ENCODE measurements around the gene RPL13.

- no peak for TF ChIP-seq ZNF668 (CRISPR knock-in tag; IDR thresholded peaks at IDR 0.05)
- TF ChIP-seq MAX (CRISPR knock-in tag; IDR thresholded peaks at IDR 0.05) = no peak
- TF ChIP-seq POLR2AphosphoS2 (IDR thresholded peaks at IDR 0.05; ENCODE audit: low read length) = no peak
- TF ChIP-seq ATF7 (IDR thresholded peaks at IDR 0.05) = no peak
- TF ChIP-seq TRIM25 (IDR thresholded peaks at IDR 0.05; ENCODE audit: borderline replicate concordance) = no peak
- no peak for TF ChIP-seq CTCF (IDR thresholded peaks at IDR 0.05 in 2 of 3, conservative IDR thresholded peaks at IDR 0.05 in 1 of 3; ENCODE audit: insufficient read depth in 2 of 3, low read depth in 1 of 3, low read length in 3 of 3)
- TF ChIP-seq TSHZ1 (CRISPR knock-in tag; IDR thresholded peaks at IDR 0.05) = no peak
- TF ChIP-seq EGR1 (conservative IDR thresholded peaks at IDR 0.05) = no peak
- TF ChIP-seq NR1H2 (CRISPR knock-in tag; IDR thresholded peaks at IDR 0.05) = no peak
- TF ChIP-seq ZNF444 (CRISPR knock-in tag; IDR thresholded peaks at IDR 0.05) = no peak
Observed at GRCh38 chr16:89579351-89579750, 18.9 kb downstream of the RPL13 start.
